Fibroblast of mammary gland (primary cell): ENCODE measurements around the gene SEC24C.
"Not testable (repeated sequence)": the region's sequence is repeated elsewhere in the genome, so short reads cannot be mapped to it uniquely, and the experiment has no call there.

Source experiments
- DNase-seq: peaks from one replicate; pipeline ENCODE4 v3.0.0-alpha.2; 2010; ENCODE audit warnings: low read depth
- H3K4me3 ChIP-seq: 2 replicates; pipeline ENCODE4 v1.5.1; 2011; ENCODE audit warnings: low read depth, mild to moderate bottlenecking, low read length, moderate library complexity; ENCODE audit not compliant: control insufficient read depth
- TF ChIP-seq, protein P1 (sequence below): conservative IDR thresholded peaks from 2 replicates; pipeline ENCODE4 v1.5.1; 2011; ENCODE audit warnings: low read depth, low read length, inconsistent platforms; ENCODE audit not compliant: control insufficient read depth, insufficient read depth

SEC24C gene, protein sequence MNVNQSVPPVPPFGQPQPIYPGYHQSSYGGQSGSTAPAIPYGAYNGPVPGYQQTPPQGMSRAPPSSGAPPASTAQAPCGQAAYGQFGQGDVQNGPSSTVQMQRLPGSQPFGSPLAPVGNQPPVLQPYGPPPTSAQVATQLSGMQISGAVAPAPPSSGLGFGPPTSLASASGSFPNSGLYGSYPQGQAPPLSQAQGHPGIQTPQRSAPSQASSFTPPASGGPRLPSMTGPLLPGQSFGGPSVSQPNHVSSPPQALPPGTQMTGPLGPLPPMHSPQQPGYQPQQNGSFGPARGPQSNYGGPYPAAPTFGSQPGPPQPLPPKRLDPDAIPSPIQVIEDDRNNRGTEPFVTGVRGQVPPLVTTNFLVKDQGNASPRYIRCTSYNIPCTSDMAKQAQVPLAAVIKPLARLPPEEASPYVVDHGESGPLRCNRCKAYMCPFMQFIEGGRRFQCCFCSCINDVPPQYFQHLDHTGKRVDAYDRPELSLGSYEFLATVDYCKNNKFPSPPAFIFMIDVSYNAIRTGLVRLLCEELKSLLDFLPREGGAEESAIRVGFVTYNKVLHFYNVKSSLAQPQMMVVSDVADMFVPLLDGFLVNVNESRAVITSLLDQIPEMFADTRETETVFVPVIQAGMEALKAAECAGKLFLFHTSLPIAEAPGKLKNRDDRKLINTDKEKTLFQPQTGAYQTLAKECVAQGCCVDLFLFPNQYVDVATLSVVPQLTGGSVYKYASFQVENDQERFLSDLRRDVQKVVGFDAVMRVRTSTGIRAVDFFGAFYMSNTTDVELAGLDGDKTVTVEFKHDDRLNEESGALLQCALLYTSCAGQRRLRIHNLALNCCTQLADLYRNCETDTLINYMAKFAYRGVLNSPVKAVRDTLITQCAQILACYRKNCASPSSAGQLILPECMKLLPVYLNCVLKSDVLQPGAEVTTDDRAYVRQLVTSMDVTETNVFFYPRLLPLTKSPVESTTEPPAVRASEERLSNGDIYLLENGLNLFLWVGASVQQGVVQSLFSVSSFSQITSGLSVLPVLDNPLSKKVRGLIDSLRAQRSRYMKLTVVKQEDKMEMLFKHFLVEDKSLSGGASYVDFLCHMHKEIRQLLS

GRCh38 chr10:73743905-73744663 lies at the start of gene SEC24C:
SEC24C (plus strand) TSS chr10:73744372; CDS start chr10:73746833, 2,461 bp downstream.
- TF ChIP-seq, protein P1, sequence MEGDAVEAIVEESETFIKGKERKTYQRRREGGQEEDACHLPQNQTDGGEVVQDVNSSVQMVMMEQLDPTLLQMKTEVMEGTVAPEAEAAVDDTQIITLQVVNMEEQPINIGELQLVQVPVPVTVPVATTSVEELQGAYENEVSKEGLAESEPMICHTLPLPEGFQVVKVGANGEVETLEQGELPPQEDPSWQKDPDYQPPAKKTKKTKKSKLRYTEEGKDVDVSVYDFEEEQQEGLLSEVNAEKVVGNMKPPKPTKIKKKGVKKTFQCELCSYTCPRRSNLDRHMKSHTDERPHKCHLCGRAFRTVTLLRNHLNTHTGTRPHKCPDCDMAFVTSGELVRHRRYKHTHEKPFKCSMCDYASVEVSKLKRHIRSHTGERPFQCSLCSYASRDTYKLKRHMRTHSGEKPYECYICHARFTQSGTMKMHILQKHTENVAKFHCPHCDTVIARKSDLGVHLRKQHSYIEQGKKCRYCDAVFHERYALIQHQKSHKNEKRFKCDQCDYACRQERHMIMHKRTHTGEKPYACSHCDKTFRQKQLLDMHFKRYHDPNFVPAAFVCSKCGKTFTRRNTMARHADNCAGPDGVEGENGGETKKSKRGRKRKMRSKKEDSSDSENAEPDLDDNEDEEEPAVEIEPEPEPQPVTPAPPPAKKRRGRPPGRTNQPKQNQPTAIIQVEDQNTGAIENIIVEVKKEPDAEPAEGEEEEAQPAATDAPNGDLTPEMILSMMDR: no peak
- H3K4me3 ChIP-seq: peak within 1 kb of the TSS; percentile 98
- DNase-seq: peak; percentile 94

DNA sequence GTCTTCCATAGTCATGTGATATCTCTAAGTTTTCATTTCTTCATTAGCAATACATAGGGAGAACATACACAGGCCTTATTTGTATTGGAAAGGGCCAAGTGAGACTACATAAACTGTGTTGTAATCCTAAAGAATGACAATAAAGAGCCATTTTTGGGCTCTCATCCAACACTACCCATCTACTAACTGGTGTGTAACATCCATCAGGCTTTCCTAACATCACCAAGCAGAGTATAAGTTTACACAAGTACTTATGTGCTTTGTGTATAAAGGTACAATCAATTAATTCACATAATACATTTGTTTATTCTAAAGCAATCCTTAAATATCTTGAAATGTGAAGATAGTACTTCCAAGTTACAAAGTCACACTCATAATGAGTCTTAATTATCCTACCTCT lies 48.9 kb upstream of the SEC24C start:
- H3K4me3 ChIP-seq: not testable (repeated sequence)
- peak; percentile 7 for DNase-seq

- H3K4me3 ChIP-seq: not testable (repeated sequence)
Observed at GRCh38 chr10:73697675-73698159, 46.5 kb upstream of the SEC24C start, which contains the start of gene AGAP5. AGAP5 (minus strand) TSS chr10:73698109; CDS start chr10:73697755, 354 bp downstream.

DNA sequence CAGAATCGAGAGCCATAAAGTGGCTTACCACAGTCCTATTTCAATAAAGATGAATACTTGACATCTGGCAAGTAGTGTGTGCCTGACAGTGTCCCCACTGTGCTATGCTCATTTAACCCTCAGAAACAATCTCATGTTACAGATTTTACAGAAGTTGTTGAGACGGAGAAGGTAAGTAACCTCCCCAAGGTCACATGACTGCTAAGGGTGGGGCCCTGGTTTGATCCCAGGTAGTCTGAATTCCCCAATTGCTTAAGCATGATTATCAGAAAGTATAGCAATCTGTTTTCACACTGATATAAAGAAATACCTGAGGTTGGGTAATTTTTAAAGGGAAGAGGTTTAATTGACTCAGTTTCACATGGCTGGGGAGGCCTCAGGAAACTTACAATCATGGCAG lies 45.4 kb upstream of the SEC24C start:
- not testable (repeated sequence) for DNase-seq, H3K4me3 ChIP-seq

More at GRCh38 chr10:73697675-73698159, 46.5 kb upstream of the SEC24C start, which contains the start of gene AGAP5:
- DNase-seq: not testable (repeated sequence)

GRCh38 chr10:73703924-73704323 lies 40.2 kb upstream of the SEC24C start:
- not testable (repeated sequence) for DNase-seq

GRCh38 chr10:73705506-73706072 lies 38.6 kb upstream of the SEC24C start:
- not testable (repeated sequence) for H3K4me3 ChIP-seq, DNase-seq

More at GRCh38 chr10:73703924-73704323, 40.2 kb upstream of the SEC24C start:
- not testable (repeated sequence) for H3K4me3 ChIP-seq

DNA sequence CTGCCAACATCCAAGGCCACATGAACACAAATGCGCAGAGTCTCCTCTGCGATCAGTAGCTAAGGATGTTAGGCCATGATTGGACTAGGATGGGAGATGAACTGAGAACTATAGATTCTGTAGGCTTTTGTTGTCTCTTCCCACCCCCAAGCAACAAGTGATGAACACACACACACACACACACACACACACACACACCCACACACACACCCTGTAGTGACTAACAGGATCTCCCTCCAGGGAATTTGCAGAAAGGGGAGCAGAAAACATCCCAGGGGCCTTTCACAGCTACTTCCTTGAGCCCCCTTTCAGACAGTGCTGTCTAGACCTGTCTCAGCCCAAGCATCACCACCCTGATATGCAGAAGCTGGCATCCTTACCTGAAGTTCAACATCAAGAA lies 37.7 kb upstream of the SEC24C start:
- not testable (repeated sequence) for H3K4me3 ChIP-seq
- peak; percentile 12 for DNase-seq

GRCh38 chr10:73707628-73708027 lies 36.5 kb upstream of the SEC24C start:
- not testable (repeated sequence) for DNase-seq, H3K4me3 ChIP-seq

DNA sequence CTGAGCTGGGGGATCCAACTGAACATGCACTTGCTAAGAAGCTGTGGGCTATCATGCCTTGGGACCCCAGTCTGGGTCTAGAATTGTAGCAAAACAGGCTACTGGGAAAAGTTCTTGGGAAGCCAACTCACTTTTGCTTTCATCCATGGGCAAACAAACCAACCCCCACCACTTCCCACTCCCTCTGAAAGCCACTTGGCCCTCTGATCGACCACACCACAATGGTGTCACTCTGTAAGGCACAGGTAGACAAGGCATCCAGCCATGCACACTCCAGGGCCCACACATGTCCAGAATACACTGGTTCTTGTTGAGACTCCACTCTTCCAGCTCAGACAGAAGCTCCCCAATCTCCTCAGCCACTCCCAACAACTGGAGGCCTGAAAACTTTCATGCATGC lies 36.0 kb upstream of the SEC24C start:
- not testable (repeated sequence) for H3K4me3 ChIP-seq, DNase-seq

- DNase-seq, H3K4me3 ChIP-seq: not testable (repeated sequence)
Observed at GRCh38 chr10:73711683-73712082, 32.5 kb upstream of the SEC24C start.

- H3K4me3 ChIP-seq: not testable (repeated sequence)
- peak; percentile 15 for DNase-seq
Observed at GRCh38 chr10:73713912-73714311, 30.3 kb upstream of the SEC24C start.

GRCh38 chr10:73714483-73714882 lies 29.7 kb upstream of the SEC24C start:
- not testable (repeated sequence) for DNase-seq, H3K4me3 ChIP-seq

DNA sequence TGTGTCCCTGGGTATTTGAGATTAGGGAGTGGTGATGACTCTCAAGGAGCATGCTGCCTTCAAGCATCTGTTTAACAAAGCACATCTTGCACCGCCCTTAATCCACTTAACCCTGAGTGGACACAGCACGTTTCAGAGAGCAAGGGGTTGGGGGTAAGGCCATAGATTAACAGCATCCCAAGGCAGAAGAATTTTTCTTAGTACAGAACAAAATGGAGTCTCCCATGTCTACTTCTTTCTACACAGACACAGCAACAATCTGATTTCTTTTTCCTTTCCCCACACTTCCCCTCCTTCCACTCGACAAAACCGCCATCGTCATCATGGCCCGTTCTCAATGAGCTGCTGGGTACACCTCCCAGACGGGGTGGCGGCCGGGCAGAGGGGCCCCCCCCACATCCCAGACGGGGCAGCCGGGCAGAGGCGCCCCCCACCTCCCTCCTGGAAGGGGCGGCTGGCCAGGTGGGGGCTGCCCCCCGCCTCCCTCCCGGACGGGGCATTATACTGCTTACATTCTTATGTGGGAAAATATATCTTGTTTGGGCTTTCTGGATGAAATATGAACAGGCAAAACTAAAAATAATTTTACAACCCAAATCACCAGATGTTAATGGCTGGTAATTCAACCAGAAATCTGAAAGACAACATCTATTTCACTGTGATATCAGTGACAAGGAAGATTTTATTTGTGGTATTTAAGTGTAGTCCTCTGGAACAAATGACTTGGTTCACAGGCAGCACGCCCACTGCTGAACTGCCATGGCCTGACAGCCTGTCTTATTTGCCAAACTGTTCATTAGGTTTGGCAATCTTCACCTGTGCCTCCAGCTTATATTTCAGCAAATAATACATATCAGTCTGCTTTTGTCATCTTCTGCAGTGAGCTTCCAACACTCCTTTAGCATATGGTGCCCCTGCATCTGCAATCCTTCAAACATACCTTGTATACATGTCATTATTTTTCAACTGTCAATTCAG lies 28.7 kb upstream of the SEC24C start:
- DNase-seq, H3K4me3 ChIP-seq: not testable (repeated sequence)
